Spleen (tissue), 11 donors: ENCODE data around the gene NR5A1. TPM values are rescaled to one million over a fixed set of nuclear protein-coding genes. Genes with fewer than 3 reads are reported as not detected.

Experiments used
- DNase-seq: peaks from one replicate; pipeline ENCODE4 v3.0.0-alpha.2; 2020
- H3K27ac ChIP-seq, 8 donors: fragments of 200-600 bp; sonication (generic) in 7 of 8; 1 replicate in 4 of 8; 2 replicates in 4 of 8; pipeline versions ENCODE4 v1.5.0 to v1.8.0; 2016 to 2021; ENCODE audit warnings: inconsistent platforms in 4 of 8, mild to moderate bottlenecking in 4 of 8, moderate library complexity in 1 of 8
- H3K27me3 ChIP-seq, 7 donors: fragments of 200-600 bp; sonication (generic) in 6 of 7; replicated peaks in 1 of 7; 1 replicate in 4 of 7; 2 replicates in 3 of 7; pipeline versions ENCODE4 v1.5.0 to v1.8.0; 2016 to 2021; ENCODE audit warnings: inconsistent platforms in 3 of 7, mild to moderate bottlenecking in 1 of 7
- H3K36me3 ChIP-seq, 6 donors: fragments of 200-600 bp; sonication (generic) in 5 of 6; 1 replicate in 4 of 6; 2 replicates in 2 of 6; pipeline versions ENCODE4 v1.5.0 to v1.8.0; 2016 to 2021; ENCODE audit warnings: inconsistent platforms in 2 of 6
- H3K4me1 ChIP-seq, 6 donors: fragments of 200-600 bp; sonication (generic) in 5 of 6; 1 replicate in 3 of 6; 2 replicates in 3 of 6; pipeline versions ENCODE4 v1.5.0 to v1.8.0; 2016 to 2021; ENCODE audit warnings: inconsistent platforms in 3 of 6
- H3K4me3 ChIP-seq, 8 donors: fragments of 200-600 bp; sonication (generic) in 7 of 8; 1 replicate in 4 of 8; 2 replicates in 4 of 8; pipeline versions ENCODE4 v1.5.0 to v1.8.0; 2016 to 2021; ENCODE audit warnings: inconsistent platforms in 4 of 8, mild to moderate bottlenecking in 4 of 8, moderate library complexity in 2 of 8
- H3K9me3 ChIP-seq, 8 donors: fragments of 200-600 bp; sonication (generic) in 7 of 8; 1 replicate in 4 of 8; 2 replicates in 4 of 8; pipeline versions ENCODE4 v1.5.0 to v1.8.0; 2016 to 2021; ENCODE audit warnings: inconsistent platforms in 4 of 8
- POLR2A ChIP-seq, 3 donors: fragments of 450-650 bp; IDR thresholded peaks; one replicate each; pipeline ENCODE4 v1.5.1; 2017; ENCODE audit warnings: antibody characterized with exemption in 3 of 3, mild to moderate bottlenecking in 1 of 3
- POLR2AphosphoS5 ChIP-seq, 3 donors: sonication (generic); formaldehyde crosslinking; IDR thresholded peaks; one replicate each; pipeline ENCODE4 v1.5.1; 2017; ENCODE audit warnings: antibody characterized with exemption in 3 of 3
- WGBS, 5 donors: extraction: QIAGEN DNeasy Blood & Tissue Kit in 3 of 5; methylation state at CpG; one replicate each; pipeline versions ENCODE4 v1.1.5 to v1.1.7; 2013 to 2018; 5-methylcytosine and 5-hydroxymethylcytosine counted together
- intact Hi-C: fragments of 100-400 bp; cut with DNase I; formaldehyde crosslinking; loops from one replicate; pipeline ENCODE4 v1.15.0; 2023; ENCODE audit warnings: low total_unique reads
- polyA plus RNA-seq, 3 donors: library from polyadenylated mRNA; stranded (reverse); fragments of 200-250 nt; gene quantifications; one replicate each; pipeline ENCODE4 v1.2.1, GENCODE V29; 2013
- total RNA-seq, 7 donors: library from RNA; depleted of rRNA in 3 of 7; stranded (reverse); fragments of >200 nt in 3 of 7; fragmentation: NEBNext Ultra II Directional in 4 of 7; extraction: Animal tissue kit (Norgen Biotek cat#: 25700) in 4 of 7; gene quantifications; one replicate each; pipeline versions ENCODE4 v1.1.0 to v1.2.1, GENCODE V29; 2016 to 2021
- TF ChIP-seq, protein P1 (sequence below), 11 experiments: fragments of 200-600 bp in 7 of 11; fragments of 450-650 bp in 4 of 11; sonication (generic) in 4 of 11; IDR thresholded peaks in 8 of 11; conservative IDR thresholded peaks in 3 of 11; 1 replicate in 7 of 11; 2 replicates in 4 of 11; pipeline versions ENCODE4 v1.4.0 to v1.8.0; 2016 to 2021; ENCODE audit warnings: antibody characterized with exemption in 11 of 11, inconsistent platforms in 4 of 11, mild to moderate bottlenecking in 1 of 11
- donor health status: healthy with polysubstance abuse.
- donor health status: DM: no; HTN: no; CAD: no; lungs with moderate emphysema.
- donor health status: DM: no; HTN: no; CAD: no.
- donor health status: Bipolar disorder and iron deficiency.
- donor health status: healthy.
- donor health status: DM: no; HTN: no; CAD: no.
- donor health status: DM: yes; HTN: yes; CAD: no.

Gene NR5A1
- total and polyA plus RNA-seq, 10 donors = 46.5 to 378 (median 193) TPM

DNA sequence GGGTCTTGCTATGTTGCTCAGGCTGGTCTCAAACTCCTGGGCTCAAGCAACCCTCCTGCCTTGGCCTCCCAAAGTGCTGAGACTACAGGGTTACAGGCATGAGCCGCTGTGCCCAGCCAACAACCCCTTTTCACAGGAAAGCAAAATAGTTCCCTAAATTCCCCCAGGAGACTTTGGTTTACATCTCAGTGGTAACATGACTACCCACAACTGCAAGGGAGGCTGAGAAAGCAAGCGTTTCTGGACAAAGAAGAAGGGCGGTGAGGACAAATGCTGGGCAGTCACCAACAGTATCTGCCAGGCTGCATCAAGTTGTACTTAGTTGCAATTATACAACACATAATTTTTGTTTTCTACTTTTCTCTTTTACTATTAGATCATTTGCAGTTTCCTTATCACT lies 64.4 kb downstream of the NR5A1 start:
- Histone ChIP-seq H3K4me3 (no peak overlapping the region), H3K36me3 (no peaks in the 10 kb centered on the region), H3K27ac (no peak overlapping the region), H3K4me1 (peaks cover 0 to 3% (median 0%) of the 10 kb centered on the region in 6 donors), H3K9me3 (peaks cover 0 to 16% (median 12%) of the 10 kb centered on the region in 8 donors), H3K27me3 (peaks cover 0 to 41% (median 0%) of the 10 kb centered on the region in 7 donors)
- intact Hi-C loops = no loop called here
- peak; percentile 36 for DNase-seq
- TF ChIP-seq POLR2AphosphoS5 (IDR thresholded peaks at IDR 0.05) (no peak), POLR2A (IDR thresholded peaks at IDR 0.05) (no peak)
- TF ChIP-seq, protein P1, sequence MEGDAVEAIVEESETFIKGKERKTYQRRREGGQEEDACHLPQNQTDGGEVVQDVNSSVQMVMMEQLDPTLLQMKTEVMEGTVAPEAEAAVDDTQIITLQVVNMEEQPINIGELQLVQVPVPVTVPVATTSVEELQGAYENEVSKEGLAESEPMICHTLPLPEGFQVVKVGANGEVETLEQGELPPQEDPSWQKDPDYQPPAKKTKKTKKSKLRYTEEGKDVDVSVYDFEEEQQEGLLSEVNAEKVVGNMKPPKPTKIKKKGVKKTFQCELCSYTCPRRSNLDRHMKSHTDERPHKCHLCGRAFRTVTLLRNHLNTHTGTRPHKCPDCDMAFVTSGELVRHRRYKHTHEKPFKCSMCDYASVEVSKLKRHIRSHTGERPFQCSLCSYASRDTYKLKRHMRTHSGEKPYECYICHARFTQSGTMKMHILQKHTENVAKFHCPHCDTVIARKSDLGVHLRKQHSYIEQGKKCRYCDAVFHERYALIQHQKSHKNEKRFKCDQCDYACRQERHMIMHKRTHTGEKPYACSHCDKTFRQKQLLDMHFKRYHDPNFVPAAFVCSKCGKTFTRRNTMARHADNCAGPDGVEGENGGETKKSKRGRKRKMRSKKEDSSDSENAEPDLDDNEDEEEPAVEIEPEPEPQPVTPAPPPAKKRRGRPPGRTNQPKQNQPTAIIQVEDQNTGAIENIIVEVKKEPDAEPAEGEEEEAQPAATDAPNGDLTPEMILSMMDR (IDR thresholded peaks at IDR 0.05 in 8 of 11, conservative IDR thresholded peaks at IDR 0.05 in 3 of 11) = no peak
- WGBS, 5 donors = 71 to 80% (median 72%) methylated on average over 3 of the region's 3 CpGs

DNA sequence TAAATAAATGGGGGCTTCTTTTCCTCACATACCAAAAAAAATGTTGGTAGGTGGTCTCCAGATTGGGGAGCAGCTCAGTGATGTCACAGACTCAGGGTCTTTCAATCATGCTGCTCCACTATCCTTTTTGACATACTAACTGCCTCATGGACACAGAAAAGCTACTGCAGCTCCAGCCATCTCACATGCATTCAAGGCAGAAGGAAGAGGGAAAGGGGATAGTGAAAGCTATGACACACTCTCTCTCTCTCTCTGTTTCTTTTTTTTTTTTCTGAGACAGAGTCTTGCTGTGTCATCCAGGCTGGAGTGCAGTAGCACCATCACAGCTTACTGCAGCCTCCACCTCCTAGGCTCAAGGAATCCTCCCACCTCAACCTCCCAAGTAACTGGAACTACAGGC lies 64.8 kb downstream of the NR5A1 start:
- Histone ChIP-seq H3K36me3 (no peaks in the 10 kb centered on the region), H3K27ac (no peak overlapping the region), H3K9me3 (peaks cover 0 to 16% (median 12%) of the 10 kb centered on the region in 8 donors), H3K4me1 (no peaks in the 10 kb centered on the region), H3K27me3 (peaks cover 0 to 36% (median 0%) of the 10 kb centered on the region in 7 donors), H3K4me3 (no peak overlapping the region)
- no peak for TF ChIP-seq POLR2AphosphoS5 (IDR thresholded peaks at IDR 0.05)
- TF ChIP-seq, protein P1 (IDR thresholded peaks at IDR 0.05 in 8 of 11, conservative IDR thresholded peaks at IDR 0.05 in 3 of 11) = no peak
- no peak for TF ChIP-seq POLR2A (IDR thresholded peaks at IDR 0.05)
- no peak for DNase-seq
- intact Hi-C loops = no loop called here

DNA sequence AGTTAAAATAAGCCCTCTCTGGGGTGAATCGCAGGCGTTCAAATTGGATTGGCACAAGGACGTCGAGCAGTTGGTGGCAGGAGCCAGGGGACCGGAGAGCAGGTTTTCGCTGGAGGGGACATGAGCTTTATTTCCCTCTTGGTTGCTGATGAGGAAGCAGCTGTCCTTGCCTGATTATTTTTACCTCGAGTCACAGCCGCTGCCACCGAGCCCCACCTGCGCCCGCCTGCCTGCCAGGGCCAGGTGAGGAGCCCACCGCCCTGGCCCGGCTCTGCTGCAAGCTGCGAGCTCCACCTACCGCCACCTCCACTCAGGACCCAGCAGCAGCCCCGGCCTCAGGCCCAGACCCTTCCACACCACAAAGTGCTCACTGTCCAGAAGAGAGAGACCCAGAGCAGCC lies 65.9 kb downstream of the NR5A1 start:
- intact Hi-C loops = no loop called here

DNA sequence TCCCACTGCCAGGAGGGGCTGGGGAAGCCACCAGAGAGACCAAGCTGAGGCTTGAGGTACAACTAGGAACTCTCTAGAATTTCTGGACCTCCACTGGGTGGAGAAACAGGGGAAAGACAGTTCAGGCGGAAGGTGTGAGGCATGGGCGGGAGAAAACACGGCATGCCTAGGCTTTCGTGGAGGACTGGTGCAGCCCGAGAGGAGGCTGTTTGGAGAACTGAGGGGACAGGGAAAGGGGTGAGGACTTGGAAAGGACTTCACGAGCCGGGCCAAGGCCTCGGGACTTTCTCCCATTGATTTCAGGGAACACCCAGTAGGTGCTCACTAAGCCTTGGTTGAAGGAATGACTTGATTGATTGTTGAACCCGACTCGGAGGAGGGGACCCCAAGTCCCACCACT lies 66.4 kb downstream of the NR5A1 start:
- H3K36me3 ChIP-seq = no peaks in the 10 kb centered on the region
- peaks cover 0 to 16% (median 12%) of the 10 kb centered on the region in 8 donors for H3K9me3 ChIP-seq
- 77 to 91% (median 87%) methylated on average over 10 of the region's 10 CpGs for WGBS, 5 donors
- H3K27me3 ChIP-seq = peaks cover 0 to 24% (median 0%) of the 10 kb centered on the region in 7 donors
- no peak overlapping the region for H3K4me3 ChIP-seq
- no peak for TF ChIP-seq POLR2AphosphoS5 (IDR thresholded peaks at IDR 0.05)
- no peak for TF ChIP-seq POLR2A (IDR thresholded peaks at IDR 0.05)
- TF ChIP-seq, protein P1 (IDR thresholded peaks at IDR 0.05 in 8 of 11, conservative IDR thresholded peaks at IDR 0.05 in 3 of 11) = no peak
- intact Hi-C loops = no loop called here
- H3K27ac ChIP-seq = no peak overlapping the region
- DNase-seq = peak; percentile 29
- no peaks in the 10 kb centered on the region for H3K4me1 ChIP-seq

More for the DNA sequence above, 65.9 kb downstream of the NR5A1 start:
- H3K4me1 ChIP-seq = no peaks in the 10 kb centered on the region
- peaks cover 0 to 16% (median 12%) of the 10 kb centered on the region in 8 donors for H3K9me3 ChIP-seq
- TF ChIP-seq POLR2AphosphoS5 (IDR thresholded peaks at IDR 0.05) = no peak
- no peak overlapping the region for H3K4me3 ChIP-seq
- peaks cover 0 to 25% (median 0%) of the 10 kb centered on the region in 7 donors for H3K27me3 ChIP-seq
- WGBS, 5 donors = 23 to 57% (median 37%) methylated on average over 15 to 16 of the region's 16 CpGs
- no peaks in the 10 kb centered on the region for H3K36me3 ChIP-seq
- H3K27ac ChIP-seq = no peak overlapping the region
- peak; percentile 49 for DNase-seq
